ENCODE measurements around the gene POLR3E.
A peak's percentile ranks its signal among the peaks of the same experiment; 100 is the strongest.
"Not testable (repeated sequence)": the region's sequence is repeated elsewhere in the genome, so short reads cannot be mapped to it uniquely, and the experiment has no call there.

POLR3E gene

DNA sequence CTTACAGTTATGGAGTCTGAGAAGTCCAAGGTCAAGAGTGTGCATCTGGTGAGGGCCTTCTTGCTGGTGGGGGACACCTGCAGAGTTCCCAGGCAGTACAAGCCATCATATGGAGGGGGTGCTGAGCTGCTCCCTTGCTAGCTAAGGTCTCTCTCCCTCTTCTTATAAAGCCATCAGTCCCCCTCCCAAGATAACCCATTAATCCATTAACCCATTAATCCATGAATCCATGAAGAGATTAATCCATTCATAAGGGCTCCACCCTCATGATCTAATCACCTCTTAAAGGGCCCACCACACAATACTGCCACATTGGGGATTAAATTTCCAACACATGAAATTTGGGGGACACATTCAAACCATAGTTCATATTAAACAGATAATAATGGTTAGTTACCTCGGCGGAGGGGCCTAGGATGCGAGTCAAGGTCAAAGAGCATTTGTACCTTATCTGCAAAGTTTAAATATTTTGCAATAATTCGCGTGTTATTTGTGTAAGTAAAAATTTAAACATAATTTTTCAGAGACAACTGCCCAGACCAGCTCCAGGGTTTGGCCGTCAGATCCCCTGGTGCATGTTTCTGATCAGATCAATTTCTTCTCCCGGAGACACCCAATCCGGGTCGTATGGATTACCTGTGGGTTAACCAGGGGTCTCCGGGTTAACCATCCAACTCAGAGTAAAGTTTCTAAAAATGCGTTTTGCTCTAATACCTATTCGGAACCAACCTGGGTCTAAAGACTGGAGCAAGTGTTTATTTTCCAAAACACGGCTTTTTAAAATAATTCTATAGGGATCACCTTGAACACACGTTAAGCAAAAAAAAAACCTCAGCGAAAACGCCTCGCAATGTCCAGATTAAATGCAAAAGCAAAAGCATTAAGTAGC lies 740 bp upstream of the POLR3E start:
- no peaks in the 10 kb centered on the region for H3K36me3 ChIP-seq (ENCODE audit: control insufficient read depth, insufficient read depth, low read length)
- no peaks in the 10 kb centered on the region for H3K9me3 ChIP-seq (ENCODE audit: control insufficient read depth, low read length)
- H3K4me1 ChIP-seq (ENCODE audit: control insufficient read depth, insufficient read depth, low read length) = peaks cover 9% of the 10 kb centered on the region
- peak overlapping the region; percentile 69 for H3K9ac ChIP-seq (ENCODE audit: low read length)
- H3K4me3 ChIP-seq (ENCODE audit: low read length) = peak overlapping the region; percentile 33
- H3K27me3 ChIP-seq (ENCODE audit: control insufficient read depth, insufficient read depth, low read length) = no peaks in the 10 kb centered on the region

GRCh38 chr16:22297871-22298733 lies 893 bp downstream of the POLR3E start:
- no peaks in the 10 kb centered on the region for H3K36me3 ChIP-seq (ENCODE audit: control insufficient read depth, insufficient read depth, low read length)
- H3K4me1 ChIP-seq (ENCODE audit: control insufficient read depth, insufficient read depth, low read length) = peaks cover 9% of the 10 kb centered on the region
- peak overlapping the region; percentile 61 for H3K4me3 ChIP-seq (ENCODE audit: low read length)
- peak overlapping the region; percentile 88 for H3K9ac ChIP-seq (ENCODE audit: low read length)
- H3K9me3 ChIP-seq (ENCODE audit: control insufficient read depth, low read length) = no peaks in the 10 kb centered on the region
- no peaks in the 10 kb centered on the region for H3K27me3 ChIP-seq (ENCODE audit: control insufficient read depth, insufficient read depth, low read length)

GRCh38 chr16:22299036-22299435 lies 1.8 kb downstream of the POLR3E start:
- Histone ChIP-seq H3K4me1 (ENCODE audit: control insufficient read depth, insufficient read depth, low read length) (peaks cover 9% of the 10 kb centered on the region), H3K9me3 (ENCODE audit: control insufficient read depth, low read length) (no peaks in the 10 kb centered on the region), H3K4me3 (ENCODE audit: low read length) (no peak overlapping the region), H3K9ac (ENCODE audit: low read length) (no peak overlapping the region), H3K36me3 (ENCODE audit: control insufficient read depth, insufficient read depth, low read length) (peaks cover 1% of the 10 kb centered on the region), H3K27me3 (ENCODE audit: control insufficient read depth, insufficient read depth, low read length) (no peaks in the 10 kb centered on the region)

DNA sequence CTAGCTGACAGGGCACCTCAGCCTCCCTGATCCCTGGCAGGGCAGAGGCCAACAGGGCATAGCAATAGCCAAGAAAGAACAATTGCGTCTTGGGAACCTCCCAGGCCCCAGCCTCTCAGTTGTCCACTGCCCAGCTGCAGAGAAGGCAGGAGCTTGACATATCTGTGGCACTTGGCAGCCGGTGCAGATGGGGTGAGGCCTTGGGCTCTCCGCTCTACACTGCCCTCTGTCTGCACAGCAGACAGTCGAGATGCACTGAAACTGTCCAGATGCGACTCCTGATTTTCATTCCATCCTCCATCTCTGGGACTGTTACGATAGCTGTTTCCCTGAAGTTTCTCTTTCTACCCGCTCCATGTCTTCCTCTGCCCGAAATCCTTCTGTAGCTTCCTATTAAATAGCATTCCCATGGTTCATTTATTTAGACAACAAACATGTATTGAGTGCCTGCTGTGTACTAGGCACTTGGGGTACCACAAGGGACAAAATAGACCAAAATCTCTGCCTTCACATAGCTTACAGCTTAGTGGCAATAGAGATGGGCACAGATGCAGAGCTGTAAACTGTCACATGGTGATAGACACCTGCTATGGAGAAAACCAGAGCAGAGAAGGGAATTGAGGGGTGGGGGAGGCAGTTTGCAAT lies 3.3 kb downstream of the POLR3E start:
- Histone ChIP-seq H3K27me3 (ENCODE audit: control insufficient read depth, insufficient read depth, low read length) (no peaks in the 10 kb centered on the region), H3K9ac (ENCODE audit: low read length) (no peak overlapping the region), H3K36me3 (ENCODE audit: control insufficient read depth, insufficient read depth, low read length) (peaks cover 6% of the 10 kb centered on the region), H3K4me3 (ENCODE audit: low read length) (no peak overlapping the region), H3K9me3 (ENCODE audit: control insufficient read depth, low read length) (no peaks in the 10 kb centered on the region), H3K4me1 (ENCODE audit: control insufficient read depth, insufficient read depth, low read length) (peaks cover 9% of the 10 kb centered on the region)

DNA sequence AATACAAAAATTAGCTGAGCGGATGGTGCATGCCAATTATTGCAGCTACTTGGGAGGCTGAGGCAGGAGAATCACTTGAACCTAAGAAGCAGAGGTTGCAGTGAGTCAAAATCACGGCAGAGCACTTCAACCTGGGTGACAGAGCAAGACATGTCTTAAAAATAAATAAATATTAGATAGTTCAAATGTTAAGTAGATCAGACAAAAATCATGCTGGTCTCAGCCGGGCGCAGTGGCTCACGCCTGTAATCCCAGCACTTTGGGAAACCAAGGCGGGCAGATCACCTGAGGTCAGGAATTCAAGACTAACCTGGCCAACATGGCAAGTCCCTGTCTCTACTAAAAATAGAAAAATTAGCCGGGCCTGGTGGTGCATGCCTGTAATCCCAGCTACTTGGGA lies 4.2 kb downstream of the POLR3E start:
- H3K9ac ChIP-seq (ENCODE audit: low read length); H3K4me3 ChIP-seq (ENCODE audit: low read length); H3K36me3 ChIP-seq (ENCODE audit: control insufficient read depth, insufficient read depth, low read length); H3K9me3 ChIP-seq (ENCODE audit: control insufficient read depth, low read length); H3K27me3 ChIP-seq (ENCODE audit: control insufficient read depth, insufficient read depth, low read length); H3K4me1 ChIP-seq (ENCODE audit: control insufficient read depth, insufficient read depth, low read length): not testable (repeated sequence)

DNA sequence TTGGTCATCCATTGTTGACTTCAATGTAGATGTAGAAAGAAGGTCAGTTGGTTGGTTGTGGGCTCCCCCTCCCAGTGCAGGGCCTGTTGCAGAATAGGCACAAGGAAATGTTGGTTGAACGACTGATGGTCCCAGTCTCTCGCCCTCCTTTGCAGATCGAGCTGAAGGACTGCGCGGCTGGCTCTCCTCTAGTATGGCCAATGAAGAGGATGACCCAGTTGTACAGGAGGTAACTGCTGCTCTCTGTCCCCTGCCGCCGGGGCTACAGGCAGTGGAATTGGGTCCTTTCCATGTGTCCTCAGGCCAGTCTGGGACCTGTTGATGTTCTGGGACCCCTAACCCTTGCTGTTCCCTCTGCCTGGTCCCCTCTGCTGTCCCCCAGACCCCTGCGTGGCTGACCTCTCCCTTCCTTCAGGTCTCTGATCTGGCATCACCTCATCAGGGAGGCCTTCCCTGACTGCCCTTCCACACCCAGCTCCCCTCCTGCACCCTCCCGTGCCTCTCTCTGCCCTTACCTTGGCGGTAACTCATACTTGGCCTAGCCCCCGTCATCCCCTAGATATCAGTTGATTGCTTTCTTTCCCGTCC lies 5.7 kb downstream of the POLR3E start:
- Histone ChIP-seq H3K9me3 (ENCODE audit: control insufficient read depth, low read length) (no peaks in the 10 kb centered on the region), H3K9ac (ENCODE audit: low read length) (no peak overlapping the region), H3K36me3 (ENCODE audit: control insufficient read depth, insufficient read depth, low read length) (peaks cover 6% of the 10 kb centered on the region)

GRCh38 chr16:22304411-22304810 lies 7.2 kb downstream of the POLR3E start:
- Histone ChIP-seq H3K9ac (ENCODE audit: low read length) (no peak overlapping the region), H3K27me3 (ENCODE audit: control insufficient read depth, insufficient read depth, low read length) (no peaks in the 10 kb centered on the region), H3K9me3 (ENCODE audit: control insufficient read depth, low read length) (no peaks in the 10 kb centered on the region), H3K36me3 (ENCODE audit: control insufficient read depth, insufficient read depth, low read length) (peaks cover 6% of the 10 kb centered on the region), H3K4me3 (ENCODE audit: low read length) (no peak overlapping the region), H3K4me1 (ENCODE audit: control insufficient read depth, insufficient read depth, low read length) (peaks cover 9% of the 10 kb centered on the region)

More for the DNA sequence above, 5.7 kb downstream of the POLR3E start:
- Histone ChIP-seq H3K4me1 (ENCODE audit: control insufficient read depth, insufficient read depth, low read length) (peaks cover 9% of the 10 kb centered on the region), H3K4me3 (ENCODE audit: low read length) (no peak overlapping the region), H3K27me3 (ENCODE audit: control insufficient read depth, insufficient read depth, low read length) (no peaks in the 10 kb centered on the region)

DNA sequence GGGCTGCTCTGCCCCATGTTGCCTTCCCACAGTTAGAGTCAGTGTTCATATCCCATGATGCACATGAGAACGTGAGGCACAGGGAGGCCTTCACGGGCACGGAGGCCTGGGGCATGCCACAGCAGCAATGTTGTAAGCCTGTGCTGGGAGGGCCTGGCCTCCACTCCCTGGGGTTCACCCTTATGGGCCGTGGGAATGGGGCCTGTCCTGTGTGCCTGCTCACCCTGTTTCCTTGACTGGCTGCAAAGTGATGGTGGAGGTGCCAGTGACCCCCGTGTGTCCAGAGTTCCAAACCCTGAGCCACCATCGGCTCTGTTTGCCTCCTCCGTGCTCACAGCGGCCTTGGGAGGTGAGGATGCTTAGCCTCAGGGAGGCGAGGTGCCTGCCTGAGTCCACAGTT lies 9.6 kb downstream of the POLR3E start:
- Histone ChIP-seq H3K36me3 (ENCODE audit: control insufficient read depth, insufficient read depth, low read length) (peaks cover 14% of the 10 kb centered on the region), H3K27me3 (ENCODE audit: control insufficient read depth, insufficient read depth, low read length) (no peaks in the 10 kb centered on the region), H3K4me3 (ENCODE audit: low read length) (no peak overlapping the region), H3K4me1 (ENCODE audit: control insufficient read depth, insufficient read depth, low read length) (no peaks in the 10 kb centered on the region), H3K9me3 (ENCODE audit: control insufficient read depth, low read length) (no peaks in the 10 kb centered on the region), H3K9ac (ENCODE audit: low read length) (no peak overlapping the region)

DNA sequence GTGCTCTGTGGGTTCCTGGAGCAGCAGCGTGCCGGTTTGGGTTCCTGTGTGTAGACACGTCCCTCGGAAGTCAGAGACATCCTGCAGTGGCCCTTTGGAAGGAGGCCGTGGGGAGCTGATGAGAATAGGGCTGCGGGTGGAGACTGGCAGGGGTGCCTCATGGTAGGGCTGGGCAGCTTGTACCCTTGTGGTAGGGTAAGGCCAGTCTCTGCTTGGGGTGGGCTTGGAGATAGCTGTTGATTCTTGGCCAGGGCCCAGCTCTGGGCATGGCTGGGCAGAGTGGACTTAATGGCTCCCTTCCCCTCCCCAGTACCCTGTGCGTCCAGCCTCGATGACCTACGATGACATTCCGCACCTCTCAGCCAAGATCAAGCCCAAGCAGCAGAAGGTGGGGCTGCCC lies 10.6 kb downstream of the POLR3E start:
- H3K4me3 ChIP-seq (ENCODE audit: low read length) = no peak overlapping the region
- no peak overlapping the region for H3K9ac ChIP-seq (ENCODE audit: low read length)
- H3K36me3 ChIP-seq (ENCODE audit: control insufficient read depth, insufficient read depth, low read length) = peaks cover 15% of the 10 kb centered on the region
- no peaks in the 10 kb centered on the region for H3K4me1 ChIP-seq (ENCODE audit: control insufficient read depth, insufficient read depth, low read length)
- no peaks in the 10 kb centered on the region for H3K27me3 ChIP-seq (ENCODE audit: control insufficient read depth, insufficient read depth, low read length)
- H3K9me3 ChIP-seq (ENCODE audit: control insufficient read depth, low read length) = no peaks in the 10 kb centered on the region

DNA sequence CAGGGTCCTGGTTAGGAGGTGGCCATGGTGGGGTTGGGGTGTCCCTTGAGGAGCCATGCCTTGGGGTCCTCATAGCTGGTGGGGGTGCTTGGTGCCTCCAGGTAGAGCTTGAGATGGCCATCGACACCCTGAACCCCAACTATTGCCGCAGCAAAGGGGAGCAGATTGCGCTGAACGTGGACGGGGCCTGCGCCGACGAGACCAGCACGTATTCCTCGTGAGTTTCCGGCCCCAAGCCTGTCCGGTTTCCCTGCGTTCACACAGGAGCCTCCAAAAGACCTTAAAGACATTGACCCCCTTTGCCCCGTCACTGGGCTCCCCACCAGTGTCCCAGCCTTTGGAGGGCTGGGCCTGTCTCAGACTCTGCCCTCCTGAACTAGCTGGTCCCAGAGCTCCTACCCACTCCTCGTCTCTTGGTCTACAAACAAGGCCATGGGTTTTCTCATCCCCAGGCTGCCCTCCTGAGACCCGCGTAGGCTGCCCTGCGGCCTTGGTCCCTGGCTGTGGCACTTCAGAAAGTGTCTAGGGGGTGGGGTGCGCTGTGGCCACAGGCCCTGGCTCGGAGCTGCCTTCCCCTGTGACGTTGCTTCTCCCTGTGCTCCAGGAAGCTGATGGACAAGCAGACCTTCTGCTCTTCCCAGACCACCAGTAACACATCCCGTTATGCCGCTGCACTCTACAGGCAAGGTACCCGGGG lies 11.8 kb downstream of the POLR3E start:
- peaks cover 15% of the 10 kb centered on the region for H3K36me3 ChIP-seq (ENCODE audit: control insufficient read depth, insufficient read depth, low read length)
- H3K4me3 ChIP-seq (ENCODE audit: low read length) = no peak overlapping the region
- no peak overlapping the region for H3K9ac ChIP-seq (ENCODE audit: low read length)
- no peaks in the 10 kb centered on the region for H3K27me3 ChIP-seq (ENCODE audit: control insufficient read depth, insufficient read depth, low read length)
- H3K9me3 ChIP-seq (ENCODE audit: control insufficient read depth, low read length) = no peaks in the 10 kb centered on the region
- H3K4me1 ChIP-seq (ENCODE audit: control insufficient read depth, insufficient read depth, low read length) = no peaks in the 10 kb centered on the region

DNA sequence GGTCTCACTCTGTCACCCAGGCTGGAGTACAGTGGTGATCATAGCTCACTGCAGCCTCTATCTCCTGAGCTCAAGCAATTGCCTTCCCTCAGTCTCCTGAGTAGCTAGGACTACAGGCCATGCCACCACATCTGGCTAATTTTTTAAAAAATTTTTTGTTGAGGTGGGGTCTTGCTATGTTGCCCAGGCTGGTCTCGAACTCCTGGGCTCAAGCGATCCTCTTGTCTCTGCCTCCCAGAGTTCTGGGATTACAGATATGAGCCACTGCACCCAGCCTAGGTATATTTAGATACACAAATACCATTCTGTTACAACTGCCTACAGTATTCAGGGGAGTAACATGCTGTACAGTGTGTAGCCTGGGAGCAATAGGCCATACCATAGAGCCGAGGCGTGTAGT lies 14.3 kb downstream of the POLR3E start:
- H3K36me3 ChIP-seq (ENCODE audit: control insufficient read depth, insufficient read depth, low read length) = peaks cover 9% of the 10 kb centered on the region
- H3K9ac ChIP-seq (ENCODE audit: low read length) = no peak overlapping the region
- no peak overlapping the region for H3K4me3 ChIP-seq (ENCODE audit: low read length)
- H3K4me1 ChIP-seq (ENCODE audit: control insufficient read depth, insufficient read depth, low read length) = no peaks in the 10 kb centered on the region
- no peaks in the 10 kb centered on the region for H3K9me3 ChIP-seq (ENCODE audit: control insufficient read depth, low read length)
- no peaks in the 10 kb centered on the region for H3K27me3 ChIP-seq (ENCODE audit: control insufficient read depth, insufficient read depth, low read length)
